ENCODE results near the gene GRP. TPM values are rescaled to one million over a fixed set of nuclear protein-coding genes. Genes with fewer than 3 reads are reported as not detected.

The GRP gene
- total and polyA plus RNA-seq, 10 of the 15 experiments (the other 5 are each of a cell fraction or from before 2014, with no cell fraction given), result not detected

DNA sequence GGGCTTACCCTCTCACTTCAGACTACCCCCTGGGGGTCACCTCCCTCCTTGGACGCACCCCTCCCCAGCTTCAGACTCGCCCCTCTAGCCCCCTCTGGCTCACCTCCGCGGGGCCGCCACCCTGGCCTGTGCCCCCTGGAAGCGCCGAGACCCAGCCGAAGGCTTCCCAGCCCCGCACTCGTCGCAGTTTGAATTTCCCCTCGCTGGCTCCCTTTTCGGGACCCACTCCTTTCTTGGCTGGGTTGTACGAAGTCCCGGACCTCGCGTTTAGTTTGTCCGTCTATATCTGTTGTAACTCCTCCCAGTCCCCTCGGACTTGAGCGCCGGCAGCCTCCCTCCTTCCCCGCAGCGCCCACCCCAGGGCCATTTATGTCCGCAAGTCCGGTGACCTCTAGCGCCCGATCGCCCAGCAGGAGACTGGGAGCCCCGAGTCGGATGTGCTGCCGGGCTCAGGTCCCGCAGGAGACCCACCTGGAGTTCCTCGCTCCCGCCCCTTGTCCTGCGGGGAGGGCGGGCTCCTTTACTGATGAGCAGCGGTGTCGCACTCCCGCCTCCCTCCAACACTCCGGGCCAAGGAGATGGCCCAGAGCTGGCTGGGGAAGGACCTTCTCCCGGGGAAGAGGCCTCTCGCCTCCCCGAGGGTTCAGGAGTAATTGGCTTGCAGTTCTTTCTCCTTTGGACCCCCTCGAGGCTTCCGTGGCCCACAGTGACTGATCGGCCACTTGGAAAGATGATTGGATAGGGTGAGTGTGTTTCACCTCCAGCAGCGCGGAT, 54.0 kb downstream of the GRP start:
- DNase-seq (ENCODE audit: low read depth, low spot score), result no peak
- TF ChIP-seq EZH2 (IDR thresholded peaks at IDR 0.05; ENCODE audit: borderline replicate concordance, control insufficient read depth, low read depth, low read length), result no peak
- TF ChIP-seq CBX5 (IDR thresholded peaks at IDR 0.05; ENCODE audit: low read depth), result no peak
- no peak for TF ChIP-seq NFYB (IDR thresholded peaks at IDR 0.05; ENCODE audit: insufficient read depth, low read depth, low read length)
- no peak for TF ChIP-seq LARP7 (IDR thresholded peaks at IDR 0.05)
- 43% methylated on average over 47 of the region's 48 CpGs for WGBS (ENCODE audit: insufficient coverage, insufficient replicate concordance, low lambda C conversion rate, missing lambda C conversion rate)
- intact Hi-C loops (cut with micrococcal nuclease; ENCODE audit: unreplicated experiment), result no loop called here
- no peak overlapping the region for H3K9ac ChIP-seq (ENCODE audit: control insufficient read depth, insufficient read depth, low read length)
- no peak overlapping the region for H3K4me3 ChIP-seq
- in situ Hi-C loops (cut with MboI), result no loop called here
- FAIRE-seq, result no peak
- H3K79me2 ChIP-seq (ENCODE audit: control insufficient read depth, insufficient read depth, low read length), result no peaks in the 10 kb centered on the region
- H3K9me3 ChIP-seq (replicated peaks; ENCODE audit: control insufficient read depth, insufficient read depth, low read length), result no peaks in the 10 kb centered on the region; the same call in 2 of the 3 replicates
- no peak overlapping the region for H2AFZ ChIP-seq (ENCODE audit: control insufficient read depth, low read depth, low read length)
- ChIA-PET CTCF (no interaction called here), RAD21 (ENCODE audit: unreplicated experiment) (no interaction called here), POLR2A (no interaction called here), SMC1A (ENCODE audit: uncharacterized antibody, unreplicated experiment) (no interaction called here)
- BruUV-seq (replicated peaks), result no TSS peak
- H3K4me1 ChIP-seq (ENCODE audit: control insufficient read depth, insufficient read depth, low read length), result no peaks in the 10 kb centered on the region
- no peaks in the 10 kb centered on the region for H3K36me3 ChIP-seq (ENCODE audit: control insufficient read depth in 2 of 2, insufficient read depth in 2 of 2, low read length in 1 of 2)
- H3K4me2 ChIP-seq (ENCODE audit: control insufficient read depth, insufficient read depth), result no peak overlapping the region
- no peak for ATAC-seq
- H3K27me3 ChIP-seq (replicated peaks in 1 of 2; ENCODE audit: control insufficient read depth in 2 of 2, insufficient read depth in 2 of 2, low read length in 1 of 2), result peaks cover 21 to 40% of the 10 kb centered on the region in 2 experiments
- H3K27ac ChIP-seq (ENCODE audit: control insufficient read depth, insufficient read depth), result no peak overlapping the region
- no peaks in the 10 kb centered on the region for H4K20me1 ChIP-seq (ENCODE audit: control insufficient read depth, insufficient read depth)

DNA sequence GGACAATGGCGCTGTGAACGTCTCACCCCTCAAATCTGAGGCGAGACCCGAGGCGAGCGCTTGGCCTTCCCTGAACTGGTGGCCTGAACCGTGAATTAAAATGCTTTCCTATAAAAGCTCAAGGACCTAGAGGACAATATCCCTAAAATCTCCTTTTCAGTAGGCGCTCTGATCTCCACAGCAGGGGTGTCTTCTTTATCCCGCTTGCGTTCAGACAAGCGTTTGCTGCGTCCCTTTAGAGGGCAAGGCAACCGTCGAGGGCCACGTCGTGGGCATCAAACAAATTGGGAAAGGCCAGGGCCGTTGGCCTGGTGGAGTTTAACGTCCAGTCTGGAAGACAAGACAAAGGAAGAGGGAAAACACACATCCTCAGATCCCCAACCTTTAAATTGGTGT, 54.6 kb downstream of the GRP start:
- H3K79me2 ChIP-seq (ENCODE audit: control insufficient read depth, insufficient read depth, low read length), result no peaks in the 10 kb centered on the region
- no peaks in the 10 kb centered on the region for H3K4me1 ChIP-seq (ENCODE audit: control insufficient read depth, insufficient read depth, low read length)
- in situ Hi-C loops (cut with MboI) (no loop called here), intact Hi-C loops (cut with micrococcal nuclease; ENCODE audit: unreplicated experiment) (no loop called here)
- 40% methylated on average over 18 of the region's 18 CpGs for WGBS (ENCODE audit: insufficient coverage, insufficient replicate concordance, low lambda C conversion rate, missing lambda C conversion rate)
- no TSS peak for BruUV-seq (replicated peaks)
- SMC1A ChIA-PET (ENCODE audit: uncharacterized antibody, unreplicated experiment), result interaction anchor here (1.4 kb wide), 1 partner anchor 26 kb away, joined by 4 read pairs; no protein-coding TSS in a partner anchor
- no peak overlapping the region for H3K9ac ChIP-seq (ENCODE audit: control insufficient read depth, insufficient read depth, low read length)
- H3K36me3 ChIP-seq (ENCODE audit: control insufficient read depth in 2 of 2, insufficient read depth in 2 of 2, low read length in 1 of 2), result no peaks in the 10 kb centered on the region
- H3K9me3 ChIP-seq (replicated peaks; ENCODE audit: control insufficient read depth, insufficient read depth, low read length), result no peaks in the 10 kb centered on the region; the same call in 2 of the 3 replicates
- CTCF ChIA-PET, result no interaction called here
- H4K20me1 ChIP-seq (ENCODE audit: control insufficient read depth, insufficient read depth), result no peaks in the 10 kb centered on the region
- RAD21 ChIA-PET (ENCODE audit: unreplicated experiment), result no interaction called here
- H2AFZ ChIP-seq (ENCODE audit: control insufficient read depth, low read depth, low read length), result no peak overlapping the region
- no peak overlapping the region for H3K27ac ChIP-seq (ENCODE audit: control insufficient read depth, insufficient read depth)
- DNase-seq (ENCODE audit: low read depth, low spot score) (no peak), FAIRE-seq (no peak), ATAC-seq (no peak)
- no peak for TF ChIP-seq SPI1 (IDR thresholded peaks at IDR 0.05; ENCODE audit: borderline replicate concordance, insufficient read depth, low read depth, low read length)
- TF ChIP-seq CHD2 (IDR thresholded peaks at IDR 0.05; ENCODE audit: borderline replicate concordance, low read depth, low read length), result no peak
- TF ChIP-seq GATAD2B (conservative IDR thresholded peaks at IDR 0.05; ENCODE audit: low read depth), result no peak
- TF ChIP-seq SRF (IDR thresholded peaks at IDR 0.05; ENCODE audit: low read depth in 2 of 2, low read length in 2 of 2), result no peak
- TF ChIP-seq, protein P1, sequence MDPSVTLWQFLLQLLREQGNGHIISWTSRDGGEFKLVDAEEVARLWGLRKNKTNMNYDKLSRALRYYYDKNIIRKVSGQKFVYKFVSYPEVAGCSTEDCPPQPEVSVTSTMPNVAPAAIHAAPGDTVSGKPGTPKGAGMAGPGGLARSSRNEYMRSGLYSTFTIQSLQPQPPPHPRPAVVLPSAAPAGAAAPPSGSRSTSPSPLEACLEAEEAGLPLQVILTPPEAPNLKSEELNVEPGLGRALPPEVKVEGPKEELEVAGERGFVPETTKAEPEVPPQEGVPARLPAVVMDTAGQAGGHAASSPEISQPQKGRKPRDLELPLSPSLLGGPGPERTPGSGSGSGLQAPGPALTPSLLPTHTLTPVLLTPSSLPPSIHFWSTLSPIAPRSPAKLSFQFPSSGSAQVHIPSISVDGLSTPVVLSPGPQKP (IDR thresholded peaks at IDR 0.05; ENCODE audit: low read depth, low read length), result no peak
- no peak for TF ChIP-seq SMAD1 (IDR thresholded peaks at IDR 0.05; ENCODE audit: low read depth, partially characterized antibody)
- no peak for TF ChIP-seq PAX8 (IDR thresholded peaks at IDR 0.05)
- no peak for TF ChIP-seq JUND (IDR thresholded peaks at IDR 0.05; ENCODE audit: low read depth, low read length)
- TF ChIP-seq, protein P2, sequence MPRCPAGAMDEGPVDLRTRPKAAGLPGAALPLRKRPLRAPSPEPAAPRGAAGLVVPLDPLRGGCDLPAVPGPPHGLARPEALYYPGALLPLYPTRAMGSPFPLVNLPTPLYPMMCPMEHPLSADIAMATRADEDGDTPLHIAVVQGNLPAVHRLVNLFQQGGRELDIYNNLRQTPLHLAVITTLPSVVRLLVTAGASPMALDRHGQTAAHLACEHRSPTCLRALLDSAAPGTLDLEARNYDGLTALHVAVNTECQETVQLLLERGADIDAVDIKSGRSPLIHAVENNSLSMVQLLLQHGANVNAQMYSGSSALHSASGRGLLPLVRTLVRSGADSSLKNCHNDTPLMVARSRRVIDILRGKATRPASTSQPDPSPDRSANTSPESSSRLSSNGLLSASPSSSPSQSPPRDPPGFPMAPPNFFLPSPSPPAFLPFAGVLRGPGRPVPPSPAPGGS (IDR thresholded peaks at IDR 0.05; ENCODE audit: borderline replicate concordance, insufficient read depth, low read depth, low read length, poor library complexity, severe bottlenecking), result no peak
- peaks cover 21 to 37% of the 10 kb centered on the region in 2 experiments for H3K27me3 ChIP-seq (replicated peaks in 1 of 2; ENCODE audit: control insufficient read depth in 2 of 2, insufficient read depth in 2 of 2, low read length in 1 of 2)
- POLR2A ChIA-PET, result no interaction called here
- no peak overlapping the region for H3K4me3 ChIP-seq
- no peak overlapping the region for H3K4me2 ChIP-seq (ENCODE audit: control insufficient read depth, insufficient read depth)
